Lung (tissue), 12 donors: ENCODE data around the gene PALLD. TPM values are rescaled to one million over a fixed set of nuclear protein-coding genes. Genes with fewer than 3 reads are reported as not detected.

Source experiments
- ATAC-seq: fragments of 200-7000 bp; cut with Tn5 transposase; one replicate; pipeline ENCODE4 v1.9.1; 2020; ENCODE audit warnings: moderate number of reproducible peaks; ENCODE audit not compliant: insufficient read depth, low FRiP score
- DNase-seq, 3 donors: peaks; one replicate each; pipeline ENCODE4 v3.0.0-alpha.2; 2013 to 2017
- H3K27ac ChIP-seq, 2 donors: one replicate each; pipeline ENCODE4 v1.5.1; 2013; ENCODE audit warnings: mild to moderate bottlenecking in 2 of 2, moderate library complexity in 2 of 2, control low read depth in 1 of 2, inconsistent platforms in 1 of 2, low read depth in 1 of 2, low read length in 1 of 2
- H3K27me3 ChIP-seq, 3 donors: one replicate each; pipeline ENCODE4 v1.5.1; 2013; ENCODE audit warnings: low read length in 2 of 3; ENCODE audit not compliant: control insufficient read depth in 3 of 3, insufficient read depth in 3 of 3
- H3K36me3 ChIP-seq, 4 donors: one replicate each; pipeline ENCODE4 v1.5.1; 2013; ENCODE audit warnings: low read length in 4 of 4, mild to moderate bottlenecking in 1 of 4, moderate library complexity in 1 of 4; ENCODE audit not compliant: control insufficient read depth in 4 of 4, insufficient read depth in 4 of 4
- H3K4me1 ChIP-seq, 5 donors: one replicate each; pipeline ENCODE4 v1.5.1; 2013; ENCODE audit warnings: low read length in 5 of 5, mild to moderate bottlenecking in 2 of 5, moderate library complexity in 1 of 5; ENCODE audit not compliant: control insufficient read depth in 5 of 5, insufficient read depth in 5 of 5
- H3K4me3 ChIP-seq: one replicate; pipeline ENCODE4 v1.5.1; 2013; ENCODE audit warnings: mild to moderate bottlenecking, control low read depth, moderate library complexity
- H3K9ac ChIP-seq, 2 donors: one replicate each; pipeline ENCODE4 v1.5.1; 2013; ENCODE audit warnings: low read length in 2 of 2, control low read depth in 1 of 2; ENCODE audit not compliant: insufficient read depth in 1 of 2
- H3K9me3 ChIP-seq, 4 donors: one replicate each; pipeline ENCODE4 v1.5.1; 2013; ENCODE audit warnings: low read length in 3 of 4, mild to moderate bottlenecking in 1 of 4, moderate library complexity in 1 of 4; ENCODE audit not compliant: control insufficient read depth in 4 of 4, insufficient read depth in 3 of 4
- WGBS, 2 donors: extraction: QIAGEN DNeasy Blood & Tissue Kit; methylation state at CpG; one replicate each; pipeline ENCODE4 v1.1.7; 2013; 5-methylcytosine and 5-hydroxymethylcytosine counted together
- polyA plus RNA-seq, 2 donors: library from polyadenylated mRNA; stranded (reverse); fragments of 200-250 nt; gene quantifications; one replicate each; pipeline ENCODE4 v1.2.1, GENCODE V29; 2013
- total RNA-seq, 2 donors: library from RNA; depleted of rRNA in 1 of 2; stranded (reverse); fragments of >200 nt in 1 of 2; gene quantifications; one replicate each; pipeline ENCODE4 v1.2.1, GENCODE V29; 2014 to 2021
- TF ChIP-seq, protein P1 (sequence below): IDR thresholded peaks from 2 replicates; pipeline ENCODE4 v1.5.1; 2012; ENCODE audit warnings: mild to moderate bottlenecking; ENCODE audit errors: control extremely low read depth, extremely low read depth
- donor health status: control.
- donor health status: control.
- donor health status: Bipolar disorder and iron deficiency.
- donor health status: healthy.
- donor health status: DM: yes; HTN: yes; CAD: no.

PALLD gene
- total and polyA plus RNA-seq, 4 donors, result 20.7 to 139 (median 63.0) TPM

DNA sequence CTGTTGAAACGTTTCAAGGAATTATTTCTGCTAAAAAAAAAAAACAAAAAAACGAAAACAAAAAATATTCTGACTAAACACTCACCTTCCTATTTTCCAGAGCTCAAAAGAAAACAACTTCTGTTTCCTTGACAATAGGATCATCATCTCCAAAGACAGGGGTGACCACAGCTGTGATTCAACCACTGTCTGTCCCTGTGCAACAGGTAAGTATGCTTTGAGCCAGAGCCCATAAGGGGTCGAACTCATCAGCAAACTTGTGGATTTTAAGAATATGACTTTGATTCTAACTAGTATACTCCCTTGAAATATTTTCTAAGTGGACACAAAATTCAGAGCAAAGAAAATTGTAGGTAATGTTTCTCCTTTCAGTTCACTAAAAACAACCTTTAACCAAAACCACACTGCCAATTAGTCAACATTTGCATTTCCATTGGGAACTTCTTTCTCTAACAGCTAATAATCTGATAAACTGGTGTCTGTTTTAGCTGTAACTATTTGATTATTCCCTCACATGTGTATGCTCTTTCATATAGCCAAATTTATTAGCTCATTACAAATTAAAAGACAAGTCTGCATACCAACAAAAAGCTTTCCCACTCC is 186.1 kb downstream of the PALLD start:
- 79 to 83% methylated on average over 3 of the region's 3 CpGs for WGBS, 2 donors
- DNase-seq (no peak), ATAC-seq (no peak)
- no peaks in the 10 kb centered on the region for H3K9me3 ChIP-seq
- H3K9ac ChIP-seq, result no peak overlapping the region
- TF ChIP-seq, protein P1, sequence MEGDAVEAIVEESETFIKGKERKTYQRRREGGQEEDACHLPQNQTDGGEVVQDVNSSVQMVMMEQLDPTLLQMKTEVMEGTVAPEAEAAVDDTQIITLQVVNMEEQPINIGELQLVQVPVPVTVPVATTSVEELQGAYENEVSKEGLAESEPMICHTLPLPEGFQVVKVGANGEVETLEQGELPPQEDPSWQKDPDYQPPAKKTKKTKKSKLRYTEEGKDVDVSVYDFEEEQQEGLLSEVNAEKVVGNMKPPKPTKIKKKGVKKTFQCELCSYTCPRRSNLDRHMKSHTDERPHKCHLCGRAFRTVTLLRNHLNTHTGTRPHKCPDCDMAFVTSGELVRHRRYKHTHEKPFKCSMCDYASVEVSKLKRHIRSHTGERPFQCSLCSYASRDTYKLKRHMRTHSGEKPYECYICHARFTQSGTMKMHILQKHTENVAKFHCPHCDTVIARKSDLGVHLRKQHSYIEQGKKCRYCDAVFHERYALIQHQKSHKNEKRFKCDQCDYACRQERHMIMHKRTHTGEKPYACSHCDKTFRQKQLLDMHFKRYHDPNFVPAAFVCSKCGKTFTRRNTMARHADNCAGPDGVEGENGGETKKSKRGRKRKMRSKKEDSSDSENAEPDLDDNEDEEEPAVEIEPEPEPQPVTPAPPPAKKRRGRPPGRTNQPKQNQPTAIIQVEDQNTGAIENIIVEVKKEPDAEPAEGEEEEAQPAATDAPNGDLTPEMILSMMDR, result no peak
- H3K36me3 ChIP-seq, result peaks cover 0 to 5% (median 0%) of the 10 kb centered on the region in 4 donors
- no peak overlapping the region for H3K27ac ChIP-seq
- H3K4me3 ChIP-seq, result no peak overlapping the region
- peaks cover 0 to 6% (median 0%) of the 10 kb centered on the region in 5 donors for H3K4me1 ChIP-seq
- no peaks in the 10 kb centered on the region for H3K27me3 ChIP-seq

DNA sequence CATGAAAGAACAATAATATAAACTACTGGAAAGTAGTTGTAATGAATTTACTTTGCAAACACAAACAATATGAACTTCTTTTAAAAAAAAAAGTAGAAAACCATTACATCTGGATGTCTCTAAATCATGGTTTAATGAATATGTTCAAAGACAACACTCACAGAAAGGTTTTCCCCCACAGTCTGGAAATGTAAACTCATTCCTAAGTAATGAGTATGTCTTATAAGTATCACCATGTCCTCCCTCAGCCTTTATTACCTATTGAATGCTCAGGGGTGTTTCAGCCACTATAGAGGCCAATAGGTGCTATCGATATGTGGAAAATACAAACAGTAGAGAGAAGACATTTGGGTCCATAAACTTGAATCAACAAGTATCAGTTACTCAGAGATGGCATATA is 186.7 kb downstream of the PALLD start:
- Histone ChIP-seq H3K27ac (no peak overlapping the region), H3K4me3 (no peak overlapping the region), H3K36me3 (peaks cover 0 to 5% (median 0%) of the 10 kb centered on the region in 4 donors), H3K9ac (no peak overlapping the region), H3K9me3 (peaks cover 0 to 2% (median 0%) of the 10 kb centered on the region in 4 donors), H3K4me1 (peaks cover 0 to 6% (median 0%) of the 10 kb centered on the region in 5 donors), H3K27me3 (no peaks in the 10 kb centered on the region)
- DNase-seq (no peak), ATAC-seq (no peak)
- TF ChIP-seq, protein P1, result no peak
- WGBS, 2 donors, result 95 to 96% methylated on average over 1 of the region's 1 CpG

DNA sequence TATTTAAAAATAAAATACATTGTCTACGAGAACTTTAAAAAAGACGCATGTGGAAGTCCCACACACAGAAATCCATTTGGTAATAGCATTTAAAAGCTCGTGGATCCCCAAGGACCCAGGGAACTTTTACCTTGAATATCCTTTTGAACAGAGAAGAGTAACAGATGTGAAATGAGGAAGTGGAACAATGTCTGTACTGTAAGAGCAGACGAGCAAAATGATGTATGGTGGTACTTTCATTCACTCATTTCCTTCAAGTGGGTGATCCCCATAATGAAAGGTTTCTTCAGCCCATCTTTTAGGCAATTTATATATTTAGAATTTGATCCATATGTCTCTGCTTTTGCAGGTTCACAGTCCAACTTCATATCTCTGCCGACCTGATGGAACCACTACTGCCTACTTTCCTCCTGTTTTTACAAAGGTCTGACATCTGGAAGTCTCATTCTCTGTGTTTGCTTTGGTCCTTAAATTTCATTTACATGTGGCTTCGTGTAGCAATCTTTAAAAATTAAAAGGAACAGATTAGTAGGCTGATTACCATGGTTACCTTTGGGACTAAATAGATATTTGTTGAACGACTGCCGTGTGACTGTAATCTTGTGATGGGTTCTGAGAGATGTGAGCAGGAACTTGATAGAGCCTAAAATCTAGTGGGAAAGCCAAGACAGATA is 188.4 kb downstream of the PALLD start:
- ATAC-seq, result no peak
- TF ChIP-seq, protein P1, result no peak
- H3K36me3 ChIP-seq, result peaks cover 0 to 5% (median 0%) of the 10 kb centered on the region in 4 donors
- peaks cover 0 to 2% (median 0%) of the 10 kb centered on the region in 4 donors for H3K9me3 ChIP-seq
- H3K27ac ChIP-seq, result no peak overlapping the region
- no peak overlapping the region for H3K9ac ChIP-seq
- H3K4me1 ChIP-seq, result peaks cover 0 to 6% (median 0%) of the 10 kb centered on the region in 5 donors
- 77 to 80% methylated on average over 8 of the region's 8 CpGs for WGBS, 2 donors
- DNase-seq, result no peak
- H3K4me3 ChIP-seq, result no peak overlapping the region
- H3K27me3 ChIP-seq, result no peaks in the 10 kb centered on the region
